ENCODE results near the gene MYO19. TPM values are rescaled to one million over a fixed set of nuclear protein-coding genes. Genes with fewer than 3 reads are reported as not detected.
"Not testable (repeated sequence)": the region's sequence is repeated elsewhere in the genome, so short reads cannot be mapped to it uniquely, and the experiment has no call there.

The MYO19 gene
- total and polyA plus RNA-seq, 4 donors, result 8.7 to 47.2 (median 20.8) TPM

DNA sequence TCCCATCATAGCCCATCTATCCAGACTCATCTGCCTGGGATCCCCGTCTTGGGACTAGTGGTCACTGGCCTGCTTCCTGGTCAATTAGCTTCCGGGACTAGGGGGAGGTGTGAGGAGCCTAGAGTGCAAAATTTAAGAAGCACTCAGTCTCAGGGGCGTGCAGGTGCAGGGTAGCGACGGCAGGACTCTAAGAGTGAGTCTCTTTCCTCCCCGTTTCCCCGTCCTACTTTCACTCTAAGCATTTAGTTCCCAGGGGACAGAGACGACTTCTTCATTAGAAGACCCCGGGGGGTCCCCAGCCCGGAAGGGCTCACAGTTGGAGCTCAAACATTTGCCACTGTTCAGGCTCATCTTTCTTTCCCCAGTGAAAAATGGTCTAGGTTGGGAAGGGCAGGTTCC, 48.9 kb downstream of the MYO19 start:
- Histone ChIP-seq H3K9ac (ENCODE audit: low read depth in 1 of 2, low read length in 2 of 2) (no peak overlapping the region), H3K4me1 (ENCODE audit: control insufficient read depth in 4 of 4, insufficient read depth in 4 of 4, low read length in 3 of 4) (peaks cover 9 to 35% (median 28%) of the 10 kb centered on the region in 4 donors), H3K27me3 (ENCODE audit: control insufficient read depth in 4 of 4, insufficient read depth in 4 of 4, low read length in 3 of 4) (no peaks in the 10 kb centered on the region), H3K27ac (ENCODE audit: low read depth in 1 of 2, low read length in 2 of 2) (no peak overlapping the region), H3K9me3 (ENCODE audit: control insufficient read depth in 4 of 4, low read length in 3 of 4) (no peaks in the 10 kb centered on the region), H3K4me3 (ENCODE audit: low read depth in 1 of 3, low read length in 3 of 3) (peak overlapping the region; percentile 73 to 88 (median 84)), H3K36me3 (ENCODE audit: control insufficient read depth in 4 of 4, insufficient read depth in 3 of 4, low read depth in 1 of 4, low read length in 3 of 4) (no peaks in the 10 kb centered on the region)
- no peak for TF ChIP-seq RXRA (IDR thresholded peaks at IDR 0.05)
- TF ChIP-seq, protein P1, sequence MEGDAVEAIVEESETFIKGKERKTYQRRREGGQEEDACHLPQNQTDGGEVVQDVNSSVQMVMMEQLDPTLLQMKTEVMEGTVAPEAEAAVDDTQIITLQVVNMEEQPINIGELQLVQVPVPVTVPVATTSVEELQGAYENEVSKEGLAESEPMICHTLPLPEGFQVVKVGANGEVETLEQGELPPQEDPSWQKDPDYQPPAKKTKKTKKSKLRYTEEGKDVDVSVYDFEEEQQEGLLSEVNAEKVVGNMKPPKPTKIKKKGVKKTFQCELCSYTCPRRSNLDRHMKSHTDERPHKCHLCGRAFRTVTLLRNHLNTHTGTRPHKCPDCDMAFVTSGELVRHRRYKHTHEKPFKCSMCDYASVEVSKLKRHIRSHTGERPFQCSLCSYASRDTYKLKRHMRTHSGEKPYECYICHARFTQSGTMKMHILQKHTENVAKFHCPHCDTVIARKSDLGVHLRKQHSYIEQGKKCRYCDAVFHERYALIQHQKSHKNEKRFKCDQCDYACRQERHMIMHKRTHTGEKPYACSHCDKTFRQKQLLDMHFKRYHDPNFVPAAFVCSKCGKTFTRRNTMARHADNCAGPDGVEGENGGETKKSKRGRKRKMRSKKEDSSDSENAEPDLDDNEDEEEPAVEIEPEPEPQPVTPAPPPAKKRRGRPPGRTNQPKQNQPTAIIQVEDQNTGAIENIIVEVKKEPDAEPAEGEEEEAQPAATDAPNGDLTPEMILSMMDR (IDR thresholded peaks at IDR 0.05; ENCODE audit: low read depth, low read length, missing input control), result no peak
- TF ChIP-seq HNF4G (IDR thresholded peaks at IDR 0.05), result no peak
- 45% methylated on average over 10 of the region's 10 CpGs for WGBS
- DNase-seq (ENCODE audit: low spot score), result no peak

- Histone ChIP-seq H3K9me3 (ENCODE audit: control insufficient read depth in 4 of 4, low read length in 3 of 4) (no peaks in the 10 kb centered on the region), H3K27ac (ENCODE audit: low read depth in 1 of 2, low read length in 2 of 2) (no peak overlapping the region), H3K4me3 (ENCODE audit: low read depth in 1 of 3, low read length in 3 of 3) (no peak overlapping the region), H3K27me3 (ENCODE audit: control insufficient read depth in 4 of 4, insufficient read depth in 4 of 4, low read length in 3 of 4) (no peaks in the 10 kb centered on the region), H3K36me3 (ENCODE audit: control insufficient read depth in 4 of 4, insufficient read depth in 3 of 4, low read depth in 1 of 4, low read length in 3 of 4) (no peaks in the 10 kb centered on the region), H3K4me1 (ENCODE audit: control insufficient read depth in 4 of 4, insufficient read depth in 4 of 4, low read length in 3 of 4) (peaks cover 9 to 35% (median 28%) of the 10 kb centered on the region in 4 donors), H3K9ac (ENCODE audit: low read depth in 1 of 2, low read length in 2 of 2) (no peak overlapping the region)
- no peak for DNase-seq (ENCODE audit: low spot score)
- TF ChIP-seq FOXA1 (IDR thresholded peaks at IDR 0.05) (no peak), JUND (IDR thresholded peaks at IDR 0.05) (no peak), RXRA (IDR thresholded peaks at IDR 0.05) (no peak), TAF1 (conservative IDR thresholded peaks at IDR 0.05) (no peak), ATF3 (IDR thresholded peaks at IDR 0.05) (no peak), NR2F2 (IDR thresholded peaks at IDR 0.05) (no peak), FOXA2 (IDR thresholded peaks at IDR 0.05) (no peak), REST (IDR thresholded peaks at IDR 0.05) (no peak), RAD21 (IDR thresholded peaks at IDR 0.05) (no peak), GABPA (IDR thresholded peaks at IDR 0.05 in 1 of 2, conservative IDR thresholded peaks at IDR 0.05 in 1 of 2) (no peak), HNF4G (IDR thresholded peaks at IDR 0.05) (no peak), HNF4A (conservative IDR thresholded peaks at IDR 0.05) (no peak), EGR1 (IDR thresholded peaks at IDR 0.05; ENCODE audit: low read depth in 2 of 2) (no peak), SP1 (IDR thresholded peaks at IDR 0.05) (no peak)
- TF ChIP-seq, protein P2, sequence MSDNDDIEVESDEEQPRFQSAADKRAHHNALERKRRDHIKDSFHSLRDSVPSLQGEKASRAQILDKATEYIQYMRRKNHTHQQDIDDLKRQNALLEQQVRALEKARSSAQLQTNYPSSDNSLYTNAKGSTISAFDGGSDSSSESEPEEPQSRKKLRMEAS (IDR thresholded peaks at IDR 0.05), result no peak
- TF ChIP-seq, protein P3, sequence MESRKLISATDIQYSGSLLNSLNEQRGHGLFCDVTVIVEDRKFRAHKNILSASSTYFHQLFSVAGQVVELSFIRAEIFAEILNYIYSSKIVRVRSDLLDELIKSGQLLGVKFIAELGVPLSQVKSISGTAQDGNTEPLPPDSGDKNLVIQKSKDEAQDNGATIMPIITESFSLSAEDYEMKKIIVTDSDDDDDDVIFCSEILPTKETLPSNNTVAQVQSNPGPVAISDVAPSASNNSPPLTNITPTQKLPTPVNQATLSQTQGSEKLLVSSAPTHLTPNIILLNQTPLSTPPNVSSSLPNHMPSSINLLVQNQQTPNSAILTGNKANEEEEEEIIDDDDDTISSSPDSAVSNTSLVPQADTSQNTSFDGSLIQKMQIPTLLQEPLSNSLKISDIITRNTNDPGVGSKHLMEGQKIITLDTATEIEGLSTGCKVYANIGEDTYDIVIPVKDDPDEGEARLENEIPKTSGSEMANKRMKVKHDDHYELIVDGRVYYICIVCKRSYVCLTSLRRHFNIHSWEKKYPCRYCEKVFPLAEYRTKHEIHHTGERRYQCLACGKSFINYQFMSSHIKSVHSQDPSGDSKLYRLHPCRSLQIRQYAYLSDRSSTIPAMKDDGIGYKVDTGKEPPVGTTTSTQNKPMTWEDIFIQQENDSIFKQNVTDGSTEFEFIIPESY (IDR thresholded peaks at IDR 0.05), result no peak
- TF ChIP-seq, protein P1 (IDR thresholded peaks at IDR 0.05; ENCODE audit: low read depth, low read length, missing input control), result no peak
- WGBS, result 92% methylated on average over 8 of the region's 8 CpGs
These were observed 49.6 kb downstream of the MYO19 start for GRCh38 chr17:36485027-36485426.

GRCh38 chr17:36484021-36484420, 50.6 kb downstream of the MYO19 start:
- H3K27me3 ChIP-seq (ENCODE audit: control insufficient read depth in 4 of 4, insufficient read depth in 4 of 4, low read length in 3 of 4); H3K36me3 ChIP-seq (ENCODE audit: control insufficient read depth in 4 of 4, insufficient read depth in 3 of 4, low read depth in 1 of 4, low read length in 3 of 4); DNase-seq (ENCODE audit: low spot score); H3K9ac ChIP-seq (ENCODE audit: low read depth in 1 of 2, low read length in 2 of 2); H3K9me3 ChIP-seq (ENCODE audit: control insufficient read depth in 4 of 4, low read length in 3 of 4); H3K4me3 ChIP-seq (ENCODE audit: low read depth in 1 of 3, low read length in 3 of 3); H3K27ac ChIP-seq (ENCODE audit: low read depth in 1 of 2, low read length in 2 of 2): not testable (repeated sequence)
- H3K4me1 ChIP-seq (ENCODE audit: control insufficient read depth in 4 of 4, insufficient read depth in 4 of 4, low read length in 3 of 4), result peaks cover 9 to 35% (median 28%) of the 10 kb centered on the region in 4 donors
- 90% methylated on average over 7 of the region's 7 CpGs for WGBS
